HFFc6 (cell line): ENCODE data around the gene SDF4. TPM values are rescaled to one million over a fixed set of nuclear protein-coding genes. Genes with fewer than 3 reads are reported as not detected.

Experiments
- DNase-seq: peaks from one replicate; pipeline ENCODE4 v3.0.0-alpha.2; 2018
- H3K27ac Mint-ChIP-seq: 2 replicates; pipeline ENCODE4 v1.8.0; 2020; ENCODE audit warnings: mild to moderate bottlenecking, mixed read lengths
- H3K27me3 Mint-ChIP-seq: 2 replicates; pipeline ENCODE4 v1.8.0; 2021; ENCODE audit warnings: mild to moderate bottlenecking, moderate library complexity, mixed read lengths; ENCODE audit not compliant: insufficient read depth
- H3K36me3 Mint-ChIP-seq: 2 replicates; pipeline ENCODE4 v1.8.0; 2021; ENCODE audit warnings: low read depth, mixed read lengths
- H3K4me1 Mint-ChIP-seq: 2 replicates; pipeline ENCODE4 v1.8.0; 2020; ENCODE audit warnings: low read depth, mixed read lengths
- H3K4me3 Mint-ChIP-seq: 2 replicates; pipeline ENCODE4 v1.8.0; 2020; ENCODE audit warnings: mild to moderate bottlenecking, moderate library complexity, mixed read lengths
- H3K9me3 Mint-ChIP-seq: 2 replicates; pipeline ENCODE4 v1.8.0; 2020; ENCODE audit warnings: mild to moderate bottlenecking, mixed read lengths
- CTCF ChIP-seq: fragments of 200-600 bp; sonication (generic); IDR thresholded peaks from 2 replicates; pipeline ENCODE4 v1.5.0; 2021; ENCODE audit warnings: antibody characterized with exemption, mild to moderate bottlenecking
- total RNA-seq, 6 experiments: library from RNA; stranded (reverse); fragmentation: NEBNext Ultra II Directional; extraction: Animal tissue kit (Norgen Biotek cat#: 25700); gene quantifications; 2 replicates in 1 of 6; 3 replicates in 5 of 6; pipeline ENCODE4 v1.2.3, GENCODE V29; 2021

The SDF4 gene
- total RNA-seq, 6 experiments from 2014 or later: 182 to 231 (median 196) TPM

- Mint-ChIP-seq H3K4me3 (no peak overlapping the region), H3K27ac (no peak overlapping the region), H3K27me3 (no peaks in the 10 kb centered on the region), H3K4me1 (peaks cover 3% of the 10 kb centered on the region), H3K36me3 (no peaks in the 10 kb centered on the region), H3K9me3 (no peaks in the 10 kb centered on the region)
- DNase-seq: no peak
- no peak for TF ChIP-seq CTCF
Observed at GRCh38 chr1:1202831-1203560, 28.8 kb downstream of the SDF4 start.

- no peak for TF ChIP-seq CTCF
- Mint-ChIP-seq H3K4me3 (no peak overlapping the region), H3K27ac (no peak overlapping the region), H3K4me1 (no peaks in the 10 kb centered on the region), H3K27me3 (peaks cover 3% of the 10 kb centered on the region; the same call in 1 of the 2 replicates), H3K9me3 (no peaks in the 10 kb centered on the region), H3K36me3 (no peaks in the 10 kb centered on the region)
- no peak for DNase-seq
Observed at GRCh38 chr1:1200876-1201810, 30.7 kb downstream of the SDF4 start.

GRCh38 chr1:1199961-1200875 lies 31.6 kb downstream of the SDF4 start:
- Mint-ChIP-seq H3K27me3 (peaks cover 5% of the 10 kb centered on the region), H3K27ac (no peak overlapping the region), H3K4me1 (no peaks in the 10 kb centered on the region), H3K4me3 (no peak overlapping the region), H3K9me3 (peaks cover 2% of the 10 kb centered on the region), H3K36me3 (peaks cover 2% of the 10 kb centered on the region; the same call in 1 of the 2 replicates)
- TF ChIP-seq CTCF: no peak
- no peak for DNase-seq

- no peak for TF ChIP-seq CTCF
- peaks cover 5% of the 10 kb centered on the region for H3K27me3 Mint-ChIP-seq
- no peak overlapping the region for H3K27ac Mint-ChIP-seq
- no peaks in the 10 kb centered on the region for H3K4me1 Mint-ChIP-seq
- no peak for DNase-seq
- H3K36me3 Mint-ChIP-seq: peaks cover 11% of the 10 kb centered on the region; the same call in 1 of the 2 replicates
- H3K9me3 Mint-ChIP-seq: peaks cover 11% of the 10 kb centered on the region
- no peak overlapping the region for H3K4me3 Mint-ChIP-seq
Observed at GRCh38 chr1:1199141-1199960, 32.5 kb downstream of the SDF4 start.
